Stimulated activated naive CD4-positive, alpha-beta T cell treated with Interleukin-2 at 50 U/mL for 16 hours (primary cell): ENCODE data around the gene RANBP1.
"Not testable (repeated sequence)": the region's sequence is repeated elsewhere in the genome, so short reads cannot be mapped to it uniquely, and the experiment has no call there.

Source experiments
- DNase-seq: peaks from one replicate; lab custom pipeline; 2025; lab: John Stamatoyannopoulos, UW

Gene RANBP1

GRCh38 chr22:20152464-20152890 lies 36.6 kb downstream of the RANBP1 start:
- DNase-seq = no peak

DNA sequence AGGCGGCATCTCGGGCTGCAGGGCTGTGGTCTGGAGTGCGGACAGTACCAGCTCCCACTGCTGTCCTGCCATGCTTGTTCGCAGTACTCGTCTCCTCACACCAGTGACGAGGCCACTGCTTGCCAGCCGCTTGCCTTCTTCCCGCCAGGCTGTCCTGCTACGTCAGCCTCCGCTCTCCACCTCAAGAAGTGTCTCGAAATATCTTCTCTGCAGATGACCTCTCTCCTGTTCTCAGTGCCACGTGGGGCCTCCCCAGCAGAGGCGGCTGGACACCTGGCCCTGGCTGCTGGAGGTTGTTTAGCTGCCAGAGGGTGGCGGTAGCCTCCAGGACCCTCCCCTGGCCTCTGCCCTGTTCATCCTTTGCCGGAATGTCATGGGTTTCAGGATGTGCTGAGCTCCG lies 38.0 kb downstream of the RANBP1 start:
- no peak for DNase-seq

GRCh38 chr22:20154602-20155187 lies 38.8 kb downstream of the RANBP1 start:
- DNase-seq = no peak

- no peak for DNase-seq
These were observed 39.6 kb downstream of the RANBP1 start for GRCh38 chr22:20155330-20156041.

- no peak for DNase-seq
These were observed 40.1 kb downstream of the RANBP1 start for GRCh38 chr22:20156042-20156389.

DNA sequence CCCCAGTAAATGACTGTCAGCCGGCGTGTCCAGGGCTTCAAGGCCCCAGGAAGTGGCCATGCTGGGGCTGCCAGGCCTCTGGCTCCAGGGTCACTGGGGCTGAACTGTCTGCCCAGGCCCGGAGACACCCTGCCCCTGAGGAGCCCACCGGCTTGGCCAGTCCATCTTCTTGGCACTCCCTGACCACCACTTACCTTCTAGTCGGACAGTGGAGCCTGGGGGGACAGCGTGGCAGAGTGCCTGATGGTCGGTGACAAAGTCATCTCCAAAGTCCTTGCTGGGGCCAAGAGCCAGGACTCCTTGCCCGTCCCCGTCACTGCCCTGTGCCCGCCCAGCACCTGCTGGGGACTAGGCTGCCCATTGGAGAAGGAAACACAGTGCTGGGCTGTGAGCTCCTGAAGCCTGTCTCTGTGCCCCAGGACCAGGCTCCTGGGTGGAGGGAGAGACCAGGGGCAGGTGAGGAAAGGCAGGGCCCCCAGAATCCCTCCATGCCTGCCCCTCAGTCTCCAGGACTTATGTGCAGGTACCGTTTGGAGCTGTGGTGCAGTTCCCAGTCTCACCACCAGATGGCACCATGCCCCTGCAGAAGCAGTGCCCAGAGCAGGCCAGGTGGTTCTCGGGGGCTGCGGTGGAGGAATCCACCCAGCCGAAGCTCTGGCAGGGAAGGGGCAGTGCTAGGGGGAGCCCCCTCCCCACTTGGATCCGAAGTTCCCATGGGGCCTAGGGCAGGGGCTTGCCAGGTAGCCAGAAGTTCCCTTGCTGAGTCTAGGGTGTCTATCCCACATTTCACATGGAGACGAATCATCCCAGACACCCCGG lies 40.9 kb downstream of the RANBP1 start:
- peak; percentile 77 for DNase-seq

DNA sequence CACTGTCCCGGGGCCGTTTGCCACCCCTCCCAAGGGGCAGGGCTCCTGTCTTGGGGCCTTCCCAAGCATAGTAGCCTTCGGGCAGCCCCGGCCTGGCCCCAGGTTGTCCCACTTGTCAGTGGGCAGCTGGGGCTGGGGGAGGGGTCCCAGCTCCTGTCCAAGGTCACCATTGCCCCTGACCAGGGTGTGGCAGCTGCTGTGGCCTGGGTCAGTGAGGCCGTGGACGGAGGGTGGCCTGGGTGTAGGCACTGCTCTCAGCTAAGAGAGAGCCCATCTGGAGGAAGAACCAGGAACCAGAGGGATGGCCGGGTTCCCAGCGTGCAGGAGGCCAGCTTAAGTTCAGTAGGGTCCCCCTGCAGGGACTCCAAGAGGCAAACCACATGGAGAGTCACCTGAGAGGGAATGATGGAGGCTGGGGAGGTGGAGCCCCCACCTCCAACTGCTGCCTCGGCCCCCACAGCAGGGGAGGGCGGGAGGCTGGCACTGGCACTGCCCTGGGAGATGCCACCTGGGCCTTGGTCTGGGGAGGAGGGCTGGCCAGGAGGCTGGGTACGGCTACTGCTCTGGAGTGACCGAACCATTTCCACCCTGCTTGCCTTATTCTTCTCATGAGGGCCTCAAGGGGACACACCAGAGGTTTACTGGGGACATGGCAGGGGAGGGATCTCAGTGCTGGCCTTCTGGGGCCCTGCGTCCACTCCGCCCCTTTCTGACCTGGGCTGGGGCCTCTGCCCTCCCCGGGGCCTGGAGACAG lies 41.7 kb downstream of the RANBP1 start:
- DNase-seq = no peak

GRCh38 chr22:20158391-20159036 lies 42.6 kb downstream of the RANBP1 start:
- DNase-seq = no peak

DNA sequence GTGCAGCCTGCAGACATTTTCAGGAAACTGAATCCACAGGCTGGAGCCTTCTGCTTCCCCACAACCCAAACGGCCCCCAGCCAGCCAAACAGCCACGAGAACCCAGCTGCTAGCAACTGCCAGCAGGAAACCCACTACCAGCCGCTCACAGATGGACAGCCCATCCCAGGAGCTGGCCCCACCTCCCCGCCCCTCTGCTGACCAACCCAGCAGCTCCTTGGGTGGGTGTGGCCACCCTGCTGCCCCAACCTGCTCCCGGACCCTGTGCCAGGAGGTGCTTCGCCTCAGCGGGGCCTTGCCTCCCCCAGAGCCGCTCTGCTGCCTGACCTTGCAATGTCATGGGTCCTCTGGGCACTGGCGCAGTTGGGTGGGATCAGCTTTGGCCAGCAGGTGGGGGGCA lies 43.2 kb downstream of the RANBP1 start:
- no peak for DNase-seq

DNA sequence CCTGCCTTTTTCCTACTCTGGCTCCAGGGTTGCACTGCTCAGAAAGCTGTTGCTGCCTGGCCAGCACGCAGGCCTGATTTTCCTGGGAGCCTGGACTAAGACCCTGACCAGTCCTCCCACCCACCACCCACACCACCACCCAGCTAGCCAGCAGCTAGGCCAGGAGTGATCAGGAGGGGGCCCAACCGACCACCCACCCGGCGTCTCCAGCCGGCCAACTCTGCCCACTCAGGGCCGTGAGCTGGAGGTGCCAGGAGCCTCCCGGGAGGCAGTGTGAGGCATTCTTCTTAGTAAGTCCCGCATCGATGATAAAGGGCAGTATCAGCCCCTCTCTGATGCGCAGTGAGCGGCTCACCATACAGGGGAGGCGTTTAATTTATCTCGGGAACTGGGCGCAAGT lies 43.6 kb downstream of the RANBP1 start:
- not testable (repeated sequence) for DNase-seq

DNA sequence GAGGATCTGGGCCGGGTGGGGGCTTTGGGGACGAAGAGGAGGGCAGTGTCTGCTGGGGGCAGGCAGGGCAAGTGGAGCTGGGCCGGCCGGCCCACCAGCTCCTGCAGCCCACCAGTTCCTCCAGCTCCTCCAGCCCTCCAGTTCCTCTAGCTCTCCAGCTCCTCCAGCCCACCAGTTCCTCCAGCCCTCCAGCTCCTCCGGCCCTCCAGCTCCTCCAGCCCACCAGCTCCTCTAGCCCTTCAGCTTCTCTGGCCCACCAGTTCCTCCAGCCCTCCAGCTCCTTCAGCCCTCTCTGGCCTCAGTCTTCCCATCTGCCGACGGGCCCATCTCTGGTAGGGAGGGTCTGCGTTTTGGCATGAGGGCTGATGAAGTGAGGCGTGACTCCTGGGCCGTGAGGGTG lies 44.1 kb downstream of the RANBP1 start:
- DNase-seq = no peak

DNA sequence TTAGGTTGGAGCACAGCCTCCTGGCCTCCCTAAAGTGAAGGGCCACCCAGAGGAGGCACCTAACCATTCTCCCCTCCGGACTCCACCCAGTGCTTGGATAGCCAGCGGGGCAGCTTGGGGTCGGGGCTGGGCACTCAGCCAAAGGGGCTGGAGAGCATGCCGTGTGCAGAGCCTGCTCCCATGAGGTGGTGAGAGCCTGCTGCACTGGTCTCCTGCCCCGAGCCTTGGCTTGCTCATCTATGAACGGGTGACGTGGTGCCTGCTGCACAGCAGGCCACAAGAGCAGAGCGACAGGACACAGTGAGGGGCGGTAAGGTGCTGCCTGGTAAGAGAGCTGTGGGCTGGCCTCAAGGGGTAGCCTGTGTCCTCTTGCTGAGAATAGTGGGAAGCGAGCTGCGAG lies 49.0 kb downstream of the RANBP1 start:
- no peak for DNase-seq

GRCh38 chr22:20165421-20165820 lies 49.5 kb downstream of the RANBP1 start:
- DNase-seq = no peak

- no peak for DNase-seq
These were observed 50.0 kb downstream of the RANBP1 start for GRCh38 chr22:20165913-20166312.

GRCh38 chr22:20166703-20167102 lies 50.8 kb downstream of the RANBP1 start:
- no peak for DNase-seq

GRCh38 chr22:20167643-20168322 lies 51.9 kb downstream of the RANBP1 start:
- no peak for DNase-seq

- no peak for DNase-seq
These were observed 53.4 kb downstream of the RANBP1 start for GRCh38 chr22:20169253-20169822.

DNA sequence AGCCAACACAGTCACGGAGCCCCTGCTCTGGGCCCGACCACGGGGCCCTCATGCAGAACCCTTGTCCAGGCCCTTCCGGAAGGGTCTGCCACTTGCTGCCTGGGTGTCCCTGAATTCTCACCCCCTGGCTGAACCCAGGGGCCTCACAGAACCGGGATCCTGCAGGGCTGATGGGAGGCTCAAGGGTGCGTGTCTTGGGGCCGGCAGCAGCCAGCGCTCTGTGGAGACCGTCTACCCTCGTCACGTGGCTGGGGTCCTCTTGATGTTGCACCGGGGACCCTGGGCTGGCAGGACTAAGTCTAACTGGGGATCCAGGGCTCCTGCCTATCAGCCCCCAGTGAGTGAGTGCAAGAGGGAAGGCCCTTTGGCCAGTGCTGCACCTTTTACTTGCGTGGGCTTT lies 54.3 kb downstream of the RANBP1 start:
- no peak for DNase-seq

DNA sequence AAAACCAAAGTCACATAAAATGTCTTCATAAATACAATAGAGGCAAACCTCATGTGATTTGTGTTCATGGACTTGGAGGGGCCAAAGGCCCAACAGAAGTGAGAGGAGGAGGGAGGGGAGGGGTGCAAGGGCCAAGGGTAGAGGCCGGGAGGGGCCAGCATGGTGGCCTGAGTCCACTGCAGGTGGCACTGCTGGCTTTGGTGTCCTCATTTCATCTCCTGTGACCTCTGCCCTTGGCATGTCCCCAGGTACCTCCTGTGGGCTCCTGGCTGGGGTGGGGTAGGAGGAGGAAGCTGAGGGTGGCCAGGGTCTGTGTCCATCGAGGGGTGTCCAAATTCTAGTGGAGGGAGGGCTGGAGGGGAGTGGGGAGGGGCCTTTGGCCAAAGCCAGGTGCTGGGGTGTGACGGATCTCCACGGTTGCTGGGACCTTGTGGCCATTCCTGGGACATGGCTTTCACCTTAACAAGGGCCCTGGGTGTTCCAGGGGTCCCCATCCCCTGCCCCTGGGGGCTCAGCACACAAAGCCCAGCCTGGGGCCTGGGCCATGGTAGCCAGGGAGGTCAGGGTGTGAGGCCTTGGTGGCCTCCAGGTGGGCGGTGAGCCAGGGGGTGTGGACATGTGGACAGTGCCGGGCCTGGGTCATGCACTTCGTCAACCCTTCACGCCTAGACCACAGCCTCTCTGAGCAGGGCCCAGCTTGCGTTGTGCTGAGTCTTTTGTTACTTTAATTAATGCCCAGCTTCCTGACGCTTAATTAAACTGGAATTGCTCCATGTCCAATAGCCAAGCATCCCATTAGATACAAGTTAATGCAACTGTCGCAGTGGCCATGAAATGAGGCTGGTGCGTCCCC lies 55.6 kb downstream of the RANBP1 start:
- no peak for DNase-seq

DNA sequence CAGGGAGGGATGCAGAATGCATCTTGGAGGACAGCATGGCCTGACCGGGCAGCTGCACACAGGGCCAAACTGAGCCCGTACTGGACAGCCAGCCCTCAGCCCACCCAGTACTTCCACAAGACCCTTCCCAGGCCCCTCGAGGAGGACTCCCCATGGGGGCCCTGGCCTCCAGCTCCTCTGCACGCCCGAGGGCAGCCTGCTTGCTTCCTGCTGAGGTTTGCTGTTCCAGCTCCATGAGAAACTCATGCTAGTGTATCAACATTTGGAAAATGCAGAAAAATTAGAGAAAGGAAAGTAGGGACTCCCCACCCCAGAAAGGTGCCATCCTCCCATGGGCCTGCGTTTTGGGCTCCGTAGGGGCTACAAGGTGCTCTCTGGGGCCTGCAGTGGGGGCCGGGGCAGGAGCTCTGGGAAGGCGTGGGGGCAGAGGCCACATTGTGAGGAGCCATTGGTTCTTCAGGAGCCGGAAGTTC lies 56.3 kb downstream of the RANBP1 start:
- DNase-seq = no peak
